H1 (cell line): ENCODE measurements around the gene FAM241A. TPM values are rescaled to one million over a fixed set of nuclear protein-coding genes. Genes with fewer than 3 reads are reported as not detected.

Experiments used
- BCL11A ChIP-seq, 2 experiments: IDR thresholded peaks; one replicate each; pipeline ENCODE4 v1.6.1; 2011; ENCODE audit warnings: low read depth in 2 of 2, low read length in 2 of 2, mild to moderate bottlenecking in 2 of 2
- CHD2 ChIP-seq: IDR thresholded peaks from 2 replicates; pipeline ENCODE4 v1.6.1; 2012; ENCODE audit warnings: low read length, improper control_type of control experiment
- CHD7 ChIP-seq: fragments of 300-600 bp; sonication (generic); IDR thresholded peaks from 2 replicates; pipeline ENCODE4 v1.7.1; 2012; ENCODE audit warnings: low read length, moderate library complexity, mild to moderate bottlenecking, inconsistent platforms; ENCODE audit not compliant: insufficient replicate concordance
- EP300 ChIP-seq, 2 experiments: IDR thresholded peaks; 1 replicate in 1 of 2; 2 replicates in 1 of 2; pipeline ENCODE4 v1.6.1; 2011 to 2012; ENCODE audit warnings: low read depth in 2 of 2, low read length in 2 of 2, mild to moderate bottlenecking in 2 of 2, borderline replicate concordance in 1 of 2, inconsistent platforms in 1 of 2, moderate library complexity in 1 of 2
- EZH2 ChIP-seq: fragments of 200-600 bp; sonication (generic); IDR thresholded peaks from 2 replicates; pipeline ENCODE4 v1.7.1; 2012; ENCODE audit warnings: low read depth, mild to moderate bottlenecking, moderate library complexity, low read length, inconsistent platforms; ENCODE audit not compliant: severe bottlenecking
- KDM1A ChIP-seq: fragments of 200-600, 300-600 bp; sonication (generic); IDR thresholded peaks from 2 replicates; pipeline ENCODE4 v1.7.1; 2016; ENCODE audit warnings: mild to moderate bottlenecking, low read length, borderline replicate concordance
- NRF1 ChIP-seq: IDR thresholded peaks from 2 replicates; pipeline ENCODE4 v1.6.1; 2011; ENCODE audit warnings: mild to moderate bottlenecking, low read depth, low read length, improper control_type of control experiment
- SAP30 ChIP-seq: fragments of 300-600 bp; sonication (generic); IDR thresholded peaks from 2 replicates; pipeline ENCODE4 v1.7.1; 2012; ENCODE audit warnings: low read length, moderate library complexity, mild to moderate bottlenecking, inconsistent platforms; ENCODE audit not compliant: insufficient read depth, insufficient replicate concordance
- SIRT6 ChIP-seq: IDR thresholded peaks from one replicate; pipeline ENCODE4 v1.7.1; 2012; ENCODE audit warnings: low read length, inconsistent platforms
- YY1 ChIP-seq: IDR thresholded peaks from 2 replicates; pipeline ENCODE4 v1.6.1; 2011; ENCODE audit warnings: low read depth, mild to moderate bottlenecking, low read length
- polyA plus RNA-seq, 7 experiments: library from polyadenylated mRNA; depleted of rRNA in 3 of 7; stranded (reverse) in 5 of 7; unstranded in 2 of 7; fragments of >200 nt in 5 of 7; fragments of 200-250 nt in 2 of 7; gene quantifications; 1 replicate in 5 of 7; 2 replicates in 1 of 7; 4 replicates in 1 of 7; pipeline versions ENCODE4 v1.2.1 to v1.2.3, GENCODE V29; 2011 to 2013; ENCODE audit warnings: missing spikeins in 2 of 7, mixed read lengths in 2 of 7
- total RNA-seq: library from RNA; stranded (reverse); fragmentation: NEBNext Ultra II Directional; extraction: Animal tissue kit (Norgen Biotek cat#: 25700); gene quantifications from 2 replicates; pipeline ENCODE4 v1.2.1, GENCODE V29; 2021

Gene FAM241A
- total and polyA plus RNA-seq, 2 of the 8 experiments (the other 6 are each of a cell fraction or from before 2014, with no cell fraction given), result 0.20 to 0.73 TPM

- TF ChIP-seq CHD7 (no peak), YY1 (no peak), SIRT6 (no peak), BCL11A (IDR thresholded peaks at IDR 0.05; ENCODE audit: low read depth in 2 of 2, low read length in 2 of 2) (no peak), CHD2 (no peak), KDM1A (no peak), EP300 (IDR thresholded peaks at IDR 0.05; ENCODE audit: borderline replicate concordance in 1 of 2, low read depth in 2 of 2, low read length in 2 of 2) (no peak), NRF1 (no peak), SAP30 (no peak), EZH2 (no peak)
Measured at GRCh38 chr4:112213091-112213490, 67.8 kb downstream of the FAM241A start (continued).
